ENCODE results near the gene PALS1.

GRCh38 chr14:67195279-67195678 lies 46.0 kb upstream of the PALS1 start:
- TF ChIP-seq CTCF (IDR thresholded peaks at IDR 0.05; ENCODE audit: insufficient read depth, low read length, poor library complexity, severe bottlenecking) = no peak
- no peak for TF ChIP-seq EZH2phosphoT487 (conservative IDR thresholded peaks at IDR 0.05; ENCODE audit: low read length)

All from SU-DHL-6 (cell line).